ENCODE results near the gene RPN1.

RPN1 gene

GRCh38 chr3:128576290-128576689, 74.3 kb downstream of the RPN1 start:
- no peak for DNase-seq

- DNase-seq: no peak
Measured at GRCh38 chr3:128575777-128576176, 74.8 kb downstream of the RPN1 start.

GRCh38 chr3:128573707-128574162, 76.9 kb downstream of the RPN1 start:
- DNase-seq: no peak

DNA sequence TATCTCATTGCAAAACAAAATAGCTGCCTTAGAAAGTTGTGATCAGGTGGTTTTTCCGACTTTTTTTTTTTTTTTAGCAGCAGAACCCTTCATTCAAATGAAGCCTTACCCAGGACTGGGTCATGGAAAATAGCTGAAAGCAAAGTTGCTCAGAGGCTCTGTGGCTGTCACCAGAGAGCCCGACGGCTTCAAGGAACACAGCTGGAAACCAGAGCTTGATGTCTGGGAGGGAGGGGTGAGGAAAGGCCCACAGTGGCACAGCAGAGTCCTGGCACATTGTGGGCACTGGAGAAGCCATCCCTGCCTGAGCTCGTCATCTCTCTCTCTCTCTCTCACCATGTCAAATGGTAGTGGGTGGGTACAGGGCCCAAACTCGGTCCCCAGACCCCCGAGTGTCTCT, 77.5 kb downstream of the RPN1 start:
- DNase-seq: no peak

GRCh38 chr3:128572644-128573105, 77.9 kb downstream of the RPN1 start:
- DNase-seq: peak; percentile 7

GRCh38 chr3:128572013-128572412, 78.6 kb downstream of the RPN1 start:
- DNase-seq: no peak
